Spleen (tissue), 7 donors: Measurements from ENCODE around the gene CBLC.

Experiments
- POLR2A ChIP-seq, 3 donors: fragments of 450-650 bp; IDR thresholded peaks; one replicate each; pipeline ENCODE4 v1.5.1; 2017; ENCODE audit warnings: antibody characterized with exemption in 3 of 3, mild to moderate bottlenecking in 1 of 3
- POLR2AphosphoS5 ChIP-seq, 3 donors: sonication (generic); formaldehyde crosslinking; IDR thresholded peaks; one replicate each; pipeline ENCODE4 v1.5.1; 2017; ENCODE audit warnings: antibody characterized with exemption in 3 of 3
- TF ChIP-seq, protein P1 (sequence below), 11 experiments: fragments of 200-600 bp in 7 of 11; fragments of 450-650 bp in 4 of 11; sonication (generic) in 4 of 11; IDR thresholded peaks in 8 of 11; conservative IDR thresholded peaks in 3 of 11; 1 replicate in 7 of 11; 2 replicates in 4 of 11; pipeline versions ENCODE4 v1.4.0 to v1.8.0; 2016 to 2021; ENCODE audit warnings: antibody characterized with exemption in 11 of 11, inconsistent platforms in 4 of 11, mild to moderate bottlenecking in 1 of 11
- donor health status: DM: no; HTN: no; CAD: no; lungs with moderate emphysema.
- donor health status: DM: no; HTN: no; CAD: no.
- donor health status: DM: no; HTN: no; CAD: no.

DNA sequence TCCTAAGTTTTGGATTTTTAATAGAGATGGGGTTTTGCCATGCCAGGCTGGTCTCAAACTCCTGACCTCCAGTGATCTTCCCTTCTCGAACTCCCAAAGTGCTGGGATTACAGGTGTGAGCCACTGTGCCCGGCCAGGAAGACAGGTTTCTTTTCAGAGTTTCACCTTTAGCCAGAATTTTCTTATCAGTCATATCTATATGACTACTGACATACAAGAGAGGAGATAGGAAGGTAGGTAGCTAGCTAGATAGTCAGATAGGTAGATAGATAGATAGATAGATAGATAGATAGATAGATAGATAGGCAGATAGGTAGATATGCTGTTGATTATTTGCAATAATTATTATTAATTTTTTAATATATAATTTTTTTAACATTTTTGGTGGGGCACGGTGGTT, 7.6 kb downstream of the CBLC start:
- TF ChIP-seq, protein P1, sequence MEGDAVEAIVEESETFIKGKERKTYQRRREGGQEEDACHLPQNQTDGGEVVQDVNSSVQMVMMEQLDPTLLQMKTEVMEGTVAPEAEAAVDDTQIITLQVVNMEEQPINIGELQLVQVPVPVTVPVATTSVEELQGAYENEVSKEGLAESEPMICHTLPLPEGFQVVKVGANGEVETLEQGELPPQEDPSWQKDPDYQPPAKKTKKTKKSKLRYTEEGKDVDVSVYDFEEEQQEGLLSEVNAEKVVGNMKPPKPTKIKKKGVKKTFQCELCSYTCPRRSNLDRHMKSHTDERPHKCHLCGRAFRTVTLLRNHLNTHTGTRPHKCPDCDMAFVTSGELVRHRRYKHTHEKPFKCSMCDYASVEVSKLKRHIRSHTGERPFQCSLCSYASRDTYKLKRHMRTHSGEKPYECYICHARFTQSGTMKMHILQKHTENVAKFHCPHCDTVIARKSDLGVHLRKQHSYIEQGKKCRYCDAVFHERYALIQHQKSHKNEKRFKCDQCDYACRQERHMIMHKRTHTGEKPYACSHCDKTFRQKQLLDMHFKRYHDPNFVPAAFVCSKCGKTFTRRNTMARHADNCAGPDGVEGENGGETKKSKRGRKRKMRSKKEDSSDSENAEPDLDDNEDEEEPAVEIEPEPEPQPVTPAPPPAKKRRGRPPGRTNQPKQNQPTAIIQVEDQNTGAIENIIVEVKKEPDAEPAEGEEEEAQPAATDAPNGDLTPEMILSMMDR (IDR thresholded peaks at IDR 0.05 in 8 of 11, conservative IDR thresholded peaks at IDR 0.05 in 3 of 11): no peak
- TF ChIP-seq POLR2A (IDR thresholded peaks at IDR 0.05) (no peak), POLR2AphosphoS5 (IDR thresholded peaks at IDR 0.05) (no peak)
